Heart left ventricle (tissue), 13 donors: ENCODE measurements around the gene PCYT1A.

Experiments
- POLR2A ChIP-seq, 2 donors: fragments of 450-650 bp; IDR thresholded peaks; one replicate each; pipeline ENCODE4 v1.6.1; 2017; ENCODE audit warnings: antibody characterized with exemption in 2 of 2, mild to moderate bottlenecking in 2 of 2, moderate library complexity in 2 of 2
- TF ChIP-seq, protein P1 (sequence below), 12 donors: fragments of 200-600 bp; sonication (generic) in 4 of 12; IDR thresholded peaks; one replicate each; pipeline versions ENCODE4 v1.5.0 to v1.8.0; 2018 to 2022; ENCODE audit warnings: antibody characterized with exemption in 12 of 12, mild to moderate bottlenecking in 5 of 12
- donor health status: ischemic (EF 13 %, LVEDD 7.1; RV severe dilation, severe dysfunction).
- donor health status: DM: no; HTN: yes; CAD: no.
- donor health status: DM: no; HTN: no; CAD: no.
- donor health status: ischemic (EF 25% LVEDD 6.9; RV normal size, moderate dysfunction).
- donor health status: ischemic (EF 25% LVEDD 5.7; RV mildly dilated, moderate dysfunction).
- donor health status: ischemic (EF 35%, LVEDD 5.7; RV mildly dilated, moderate dysfunction).
- donor health status: nonischemic (EF 11% LVEDD 7.7; RV severe dilation, severe dysfunction).
- donor health status: DM: yes; HTN: yes; CAD: no.
- donor health status: PGD.
- donor health status: ischemic (EF 29% LVEDD 5.4; RV normal size, mild dysfunction).
- donor health status: nonischemic (EF 23%, LVEDD 6.1; RV moderate dilation, normal function).

DNA sequence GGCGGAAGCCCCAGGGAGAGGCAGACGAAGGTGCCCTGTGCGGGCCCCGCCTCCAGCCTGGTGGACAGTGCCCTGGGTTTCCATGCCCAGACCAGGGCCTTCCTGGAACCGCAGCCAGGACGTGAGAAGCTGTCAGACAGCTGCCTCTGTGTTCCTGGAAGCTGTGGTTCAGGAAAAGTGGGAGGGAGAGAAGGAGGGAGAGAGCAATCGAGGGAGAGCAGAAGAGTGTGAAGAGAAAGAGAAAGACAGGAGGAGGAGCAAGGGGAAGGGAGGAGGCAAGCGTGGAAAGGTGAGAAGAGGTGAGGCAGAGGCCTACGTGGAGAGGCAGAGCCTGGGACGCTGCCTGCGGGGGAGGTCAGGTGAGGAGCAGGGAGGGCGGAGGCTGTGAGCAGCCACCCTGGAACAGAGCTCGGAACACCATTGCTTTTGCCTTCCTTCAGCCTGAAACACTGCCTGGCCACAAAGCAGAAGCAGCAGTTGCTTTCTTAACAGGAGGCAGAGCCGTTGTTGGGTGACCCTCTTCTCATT is 94.9 kb downstream of the PCYT1A start:
- no peak for TF ChIP-seq POLR2A (IDR thresholded peaks at IDR 0.05)
- TF ChIP-seq, protein P1, sequence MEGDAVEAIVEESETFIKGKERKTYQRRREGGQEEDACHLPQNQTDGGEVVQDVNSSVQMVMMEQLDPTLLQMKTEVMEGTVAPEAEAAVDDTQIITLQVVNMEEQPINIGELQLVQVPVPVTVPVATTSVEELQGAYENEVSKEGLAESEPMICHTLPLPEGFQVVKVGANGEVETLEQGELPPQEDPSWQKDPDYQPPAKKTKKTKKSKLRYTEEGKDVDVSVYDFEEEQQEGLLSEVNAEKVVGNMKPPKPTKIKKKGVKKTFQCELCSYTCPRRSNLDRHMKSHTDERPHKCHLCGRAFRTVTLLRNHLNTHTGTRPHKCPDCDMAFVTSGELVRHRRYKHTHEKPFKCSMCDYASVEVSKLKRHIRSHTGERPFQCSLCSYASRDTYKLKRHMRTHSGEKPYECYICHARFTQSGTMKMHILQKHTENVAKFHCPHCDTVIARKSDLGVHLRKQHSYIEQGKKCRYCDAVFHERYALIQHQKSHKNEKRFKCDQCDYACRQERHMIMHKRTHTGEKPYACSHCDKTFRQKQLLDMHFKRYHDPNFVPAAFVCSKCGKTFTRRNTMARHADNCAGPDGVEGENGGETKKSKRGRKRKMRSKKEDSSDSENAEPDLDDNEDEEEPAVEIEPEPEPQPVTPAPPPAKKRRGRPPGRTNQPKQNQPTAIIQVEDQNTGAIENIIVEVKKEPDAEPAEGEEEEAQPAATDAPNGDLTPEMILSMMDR (IDR thresholded peaks at IDR 0.05) = no peak
